K562 (cell line): ENCODE results near the gene SHH. TPM values are rescaled to one million over a fixed set of nuclear protein-coding genes. Genes with fewer than 3 reads are reported as not detected.

Experiments
- ATAC-seq: fragments of 200-7000 bp; cut with Tn5 transposase; 3 replicates; pipeline ENCODE4 v1.9.1; 2020; ENCODE audit warnings: moderate library complexity
- BruUV-seq: library from RNA; stranded (reverse); fragments of 400-500 nt; replicated peaks from 2 replicates; lab custom pipeline; 2021; lab: Mats Ljungman, UMichigan
- CTCF ChIA-PET: fragments of 300-600 bp; formaldehyde crosslinking; extraction: SDS; loops from one replicate; lab custom pipeline; 2021; ENCODE audit warnings: low intra/inter-chr PET ratio; lab: Yijun Ruan, JAX
- POLR2A ChIA-PET: fragments of 300-600, 350-650 bp; sonication (Branson Sonifier 250); formaldehyde crosslinking; extraction: SDS; loops from one replicate; lab custom pipeline; 2021; ENCODE audit warnings: antibody characterized with exemption, inconsistent platforms; lab: Yijun Ruan, JAX
- DNase-seq, 4 experiments: peaks; one replicate each; pipeline versions ENCODE4 v3.0.0 to v3.0.0-alpha.2; 2011 to 2018; ENCODE audit warnings: low spot score in 3 of 4, mixed read lengths in 3 of 4; ENCODE audit errors: extremely low read depth in 1 of 4
- FAIRE-seq: peaks from 2 replicates; lab custom pipeline; 2011; peaks lifted over from hg19 to GRCh38; lab: Jason Lieb, UNC
- H2AFZ ChIP-seq: 2 replicates; pipeline ENCODE4 v1.6.0; 2011; ENCODE audit warnings: low read depth, low read length, control low read depth, inconsistent platforms
- H3K27ac ChIP-seq: fragments of 200-600 bp; 3 replicates; pipeline ENCODE4 v1.8.0; 2011; ENCODE audit warnings: low read depth, mild to moderate bottlenecking, control low read depth, inconsistent platforms, low read length, moderate library complexity, mixed read lengths; ENCODE audit errors: extremely low read depth
- H3K27me3 ChIP-seq, 2 experiments: fragments of 300-600 bp in 1 of 2; 2 replicates in 1 of 2; 3 replicates in 1 of 2; pipeline versions ENCODE4 v1.6.0 to v1.8.0; 2011; ENCODE audit warnings: inconsistent platforms in 2 of 2, low read length in 2 of 2, mild to moderate bottlenecking in 1 of 2, mixed read lengths in 1 of 2, moderate library complexity in 1 of 2; ENCODE audit not compliant: control insufficient read depth in 2 of 2, insufficient read depth in 2 of 2
- H3K36me3 ChIP-seq: fragments of 300-600 bp; 3 replicates; pipeline ENCODE4 v1.8.0; 2011; ENCODE audit warnings: mild to moderate bottlenecking, low read length, inconsistent platforms; ENCODE audit not compliant: control insufficient read depth, insufficient read depth
- H3K4me1 ChIP-seq, 2 experiments: fragments of 200-600 bp in 1 of 2; replicated peaks in 1 of 2; 2 replicates in 1 of 2; 3 replicates in 1 of 2; pipeline versions ENCODE4 v1.5.1 to v1.8.0; 2011; ENCODE audit warnings: inconsistent platforms in 2 of 2, low read length in 2 of 2, mild to moderate bottlenecking in 1 of 2, mixed read lengths in 1 of 2, moderate library complexity in 1 of 2; ENCODE audit not compliant: control insufficient read depth in 2 of 2, insufficient read depth in 2 of 2
- H3K4me2 ChIP-seq: 2 replicates; pipeline ENCODE4 v1.6.1; 2011; ENCODE audit warnings: low read length, control low read depth, inconsistent platforms, mixed read lengths; ENCODE audit not compliant: insufficient read depth
- H3K4me3 ChIP-seq: fragments of 200-600 bp; sonication (generic), shearing (Covaris generic); 2 replicates; pipeline ENCODE4 v1.5.1; 2016; ENCODE audit warnings: control low read depth, inconsistent platforms
- H3K79me2 ChIP-seq: fragments of 200-600 bp; 3 replicates; pipeline ENCODE4 v1.8.0; 2011; ENCODE audit warnings: low read length, inconsistent platforms; ENCODE audit not compliant: control insufficient read depth, insufficient read depth
- H3K9ac ChIP-seq, 2 experiments: 2 replicates each; pipeline versions ENCODE4 v1.6.0 to v1.6.1; 2011; ENCODE audit warnings: low read depth in 2 of 2, low read length in 2 of 2, control low read depth in 1 of 2, inconsistent platforms in 1 of 2, mild to moderate bottlenecking in 1 of 2, mixed read lengths in 1 of 2; ENCODE audit not compliant: insufficient read depth in 1 of 2
- H3K9me1 ChIP-seq: one replicate; pipeline ENCODE4 v1.6.0; 2011; ENCODE audit warnings: inconsistent platforms, mild to moderate bottlenecking, low read length, moderate library complexity; ENCODE audit not compliant: control insufficient read depth, insufficient read depth
- H3K9me3 ChIP-seq: replicated peaks from 2 replicates; pipeline ENCODE4 v1.5.1; 2011; ENCODE audit warnings: low read depth, low read length, inconsistent platforms; ENCODE audit not compliant: control insufficient read depth, insufficient read depth
- H4K20me1 ChIP-seq: replicated peaks from 2 replicates; pipeline ENCODE4 v1.6.1; 2011; ENCODE audit warnings: low read length, inconsistent platforms, mixed read lengths; ENCODE audit not compliant: control insufficient read depth, insufficient read depth
- HNRNPK ChIP-seq: fragments of 200-400 bp; formaldehyde crosslinking; IDR thresholded peaks from one replicate; pipeline ENCODE4 v1.6.1; 2018; ENCODE audit warnings: mild to moderate bottlenecking, low read depth, low read length; ENCODE audit not compliant: poor library complexity, severe bottlenecking
- MITF ChIP-seq: IDR thresholded peaks from 2 replicates; pipeline ENCODE4 v1.6.1; 2014; ENCODE audit warnings: antibody characterized with exemption
- NEUROD1 ChIP-seq: fragments of 150-350 bp; IDR thresholded peaks from 2 replicates; pipeline ENCODE4 v1.6.1; 2014; ENCODE audit warnings: borderline replicate concordance, low read length, low read depth; ENCODE audit not compliant: partially characterized antibody
- NFATC3 ChIP-seq: fragments of 450-650 bp; IDR thresholded peaks from 2 replicates; pipeline ENCODE4 v1.6.1; 2017; ENCODE audit warnings: mild to moderate bottlenecking
- PHF21A ChIP-seq: fragments of 450-650 bp; IDR thresholded peaks from 2 replicates; pipeline ENCODE4 v1.6.1; 2017; ENCODE audit warnings: low read depth, borderline replicate concordance
- PHF8 ChIP-seq: fragments of 200-600 bp; sonication (generic); IDR thresholded peaks from 2 replicates; pipeline ENCODE4 v1.6.1; 2012; ENCODE audit warnings: mixed run types, mild to moderate bottlenecking, inconsistent platforms, low read length, moderate library complexity, borderline replicate concordance
- PML ChIP-seq: IDR thresholded peaks from 2 replicates; pipeline ENCODE4 v1.6.1; 2012; ENCODE audit warnings: low read length, inconsistent platforms
- PPARD ChIP-seq: fragments of 250-450 bp; sonication (Bioruptor Pico); IDR thresholded peaks from 2 replicates; pipeline ENCODE4 v1.8.0; 2022; ENCODE audit warnings: inconsistent platforms, mild to moderate bottlenecking, moderate library complexity
- RAD21 ChIP-seq, 2 experiments: fragments of 250-450 bp in 1 of 2; fragments of 450-650 bp in 1 of 2; sonication (Bioruptor Pico) in 1 of 2; formaldehyde crosslinking in 1 of 2; IDR thresholded peaks in 1 of 2; conservative IDR thresholded peaks in 1 of 2; 2 replicates each; pipeline versions ENCODE4 v1.4.0 to v1.8.0; 2020 to 2022; ENCODE audit warnings: mild to moderate bottlenecking in 2 of 2, moderate library complexity in 1 of 2
- SAFB ChIP-seq: fragments of 200-400 bp; formaldehyde crosslinking; IDR thresholded peaks from 2 replicates; pipeline ENCODE4 v1.6.1; 2017; ENCODE audit warnings: low read depth, low read length, borderline replicate concordance
- SNIP1 ChIP-seq: fragments of 450-650 bp; IDR thresholded peaks from 2 replicates; pipeline ENCODE4 v1.7.1; 2017; ENCODE audit warnings: low read depth, mild to moderate bottlenecking
- TCFL5 ChIP-seq: fragments of 250-450 bp; sonication (Bioruptor Pico); conservative IDR thresholded peaks from 2 replicates; pipeline ENCODE4 v1.6.1; 2021; ENCODE audit warnings: mild to moderate bottlenecking, moderate library complexity, matching md5 sums
- THRA ChIP-seq: fragments of 450-650 bp; IDR thresholded peaks from 2 replicates; pipeline ENCODE4 v1.6.1; 2017; ENCODE audit warnings: mild to moderate bottlenecking, moderate library complexity
- ZHX1 ChIP-seq: fragments of 150-350 bp; conservative IDR thresholded peaks from 2 replicates; pipeline ENCODE4 v1.6.1; 2014; ENCODE audit warnings: low read length
- ZNF41 ChIP-seq: fragments of 250-450 bp; sonication (Bioruptor Pico); conservative IDR thresholded peaks from 2 replicates; pipeline ENCODE4 v1.4.0; 2020; ENCODE audit warnings: mild to moderate bottlenecking
- WGBS: fragments of 100-300 bp; shearing (Covaris generic); methylation state at CpG from one replicate; pipeline ENCODE4 v1.1.6; 2016; ENCODE audit warnings: low coverage, mixed read lengths; ENCODE audit not compliant: insufficient coverage; ENCODE audit errors: missing lambda C conversion rate; 5-methylcytosine and 5-hydroxymethylcytosine counted together
- in situ Hi-C: fragments of 300-500 bp; cut with MboI; formaldehyde crosslinking; loops from 4 replicates; pipeline ENCODE4 v1.15.0; 2018; ENCODE audit warnings: inconsistent platforms, mixed read lengths
- intact Hi-C: fragments of 100-400 bp; cut with micrococcal nuclease; formaldehyde crosslinking; loops from 2 replicates; pipeline ENCODE4 v1.14.2; 2022
- polyA plus RNA-seq, 8 experiments: library from polyadenylated mRNA; depleted of rRNA in 4 of 8; stranded (reverse) in 5 of 8; unstranded in 3 of 8; fragments of >200 nt; fragmentation: Nextera tagmentation in 2 of 8; fragmentation: Illumina TruSeq in 1 of 8; extraction: Ambion mirVana in 2 of 8; extraction: Trizol in 1 of 8; gene quantifications; 2 replicates each; pipeline versions ENCODE4 v1.2.1 to v1.2.3, GENCODE V29; 2011 to 2014; ENCODE audit warnings: inconsistent platforms in 1 of 8, missing spikeins in 1 of 8
- total RNA-seq, 7 experiments: library from RNA; depleted of rRNA in 6 of 7; stranded (reverse); fragments of >200 nt in 6 of 7; fragmentation: Illumina TruSeq in 2 of 7; extraction: Trizol in 2 of 7; gene quantifications; 2 replicates each; pipeline versions ENCODE4 v1.2.1 to v1.2.3, GENCODE V29; 2011 to 2021; ENCODE audit warnings: low replicate concordance in 1 of 7

SHH gene
- total and polyA plus RNA-seq, 9 of the 15 experiments (the other 6 are each of a cell fraction or from before 2014, with no cell fraction given) = 0.09 TPM; not detected in 8

GRCh38 chr7:155804897-155805825 is 7.1 kb downstream of the SHH start:
- 4% methylated on average over 91 of the region's 91 CpGs for WGBS
- H2AFZ ChIP-seq = peak overlapping the region; percentile 71
- peak overlapping the region; percentile 24 for H3K4me3 ChIP-seq
- peak overlapping the region in 1 of 2 experiments; percentile 24; a peak in 1 of 4 replicates for H3K9ac ChIP-seq
- no peaks in the 10 kb centered on the region for H3K79me2 ChIP-seq
- peaks cover 15% of the 10 kb centered on the region for H4K20me1 ChIP-seq
- ChIA-PET CTCF (interaction anchor here (1.7 kb wide), 1 partner anchor 1022 kb away, joined by 5 read pairs; no protein-coding TSS in a partner anchor), POLR2A (interaction anchor here (0.7 kb wide), 1 partner anchor 48 kb away, joined by 3 read pairs; no protein-coding TSS in a partner anchor)
- FAIRE-seq (peak; percentile 55), ATAC-seq (peak; percentile 92), DNase-seq (peak; percentile 79 to 98 (median 96))
- no peak overlapping the region for H3K27ac ChIP-seq
- H3K27me3 ChIP-seq = peaks cover 41 to 69% of the 10 kb centered on the region in 2 experiments
- peak overlapping the region; percentile 74 for H3K4me2 ChIP-seq
- intact Hi-C loops = loop anchor here (10.0 kb wide), 1 partner anchor 840 kb away; the partner anchor contains the start of gene RNF32
- no TSS peak for BruUV-seq
- no peaks in the 10 kb centered on the region for H3K9me3 ChIP-seq
- H3K36me3 ChIP-seq = no peaks in the 10 kb centered on the region
- in situ Hi-C loops = loop anchor here (10.0 kb wide), 1 partner anchor 1470 kb away; no protein-coding TSS in a partner anchor
- peaks cover 0 to 40% of the 10 kb centered on the region in 2 experiments; a peak in 2 of 5 replicates for H3K4me1 ChIP-seq
- H3K9me1 ChIP-seq = no peaks in the 10 kb centered on the region
- TF ChIP-seq PHF8 = no peak
- no peak for TF ChIP-seq PHF21A
- peak; percentile 35 to 73; a peak in 3 of 4 replicates for TF ChIP-seq RAD21 (CRISPR knock-in tag; conservative IDR thresholded peaks at IDR 0.05 in 1 of 2, IDR thresholded peaks at IDR 0.05 in 1 of 2)
- TF ChIP-seq PPARD (CRISPR knock-in tag) = no peak
- TF ChIP-seq SAFB = no peak
- no peak for TF ChIP-seq NEUROD1
- no peak for TF ChIP-seq ZHX1
- no peak for TF ChIP-seq TCFL5 (CRISPR knock-in tag)
- TF ChIP-seq HNRNPK = no peak
- no peak for TF ChIP-seq THRA
- no peak for TF ChIP-seq SNIP1
- TF ChIP-seq ZNF41 = no peak
- no peak for TF ChIP-seq MITF
- TF ChIP-seq NFATC3 = no peak
- TF ChIP-seq PML = no peak
